ENCODE measurements around the gene LYRM2. TPM values are rescaled to one million over a fixed set of nuclear protein-coding genes. Genes with fewer than 3 reads are reported as not detected.

The LYRM2 gene
- total RNA-seq, 5 donors from 2014 or later (not counting 1 experiment from before 2014, with no cell fraction given), result 18.9 to 27.0 (median 23.5) TPM

DNA sequence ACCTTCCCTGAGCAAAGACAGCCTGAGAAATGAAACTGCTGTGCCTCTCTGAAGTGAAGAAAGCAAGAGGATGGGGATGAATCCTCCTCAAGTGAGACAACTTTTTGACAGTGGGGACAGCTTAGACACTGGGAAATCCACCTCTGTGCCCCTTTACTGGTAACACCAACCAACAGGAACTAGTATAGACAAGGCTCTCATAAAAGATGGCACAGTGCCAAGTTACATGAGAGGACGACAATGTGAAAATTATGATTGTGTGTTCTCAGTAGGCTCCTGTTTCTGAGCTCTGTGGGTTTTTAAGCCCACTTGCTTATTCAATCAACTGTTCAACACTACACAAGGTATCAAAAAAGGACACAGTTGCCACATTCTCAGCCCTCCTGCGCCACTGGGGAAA, 41.6 kb upstream of the LYRM2 start:
- Histone ChIP-seq H3K36me3 (ENCODE audit: control insufficient read depth in 2 of 2, extremely low read depth in 1 of 2, insufficient read depth in 1 of 2, low read length in 1 of 2) (peaks cover 3 to 90% of the 10 kb centered on the region in 2 donors), H3K27me3 (replicated peaks in 1 of 2; ENCODE audit: control insufficient read depth in 2 of 2, extremely low read depth in 1 of 2, insufficient read depth in 2 of 2, low read length in 1 of 2) (no peaks in the 10 kb centered on the region), H3K9me3 (no peaks in the 10 kb centered on the region), H3K4me3 (ENCODE audit: control insufficient read depth in 1 of 2, extremely low read depth in 1 of 2, low read length in 1 of 2) (no peak overlapping the region), H3K27ac (ENCODE audit: low read length) (no peak overlapping the region), H3K4me1 (ENCODE audit: control insufficient read depth in 1 of 2, extremely low read depth in 1 of 2, insufficient read depth in 2 of 2, low read length in 2 of 2) (no peaks in the 10 kb centered on the region)
- ATAC-seq (replicated peaks in 1 of 4) (no peak), DNase-seq (no peak)
- H3K36me3 Mint-ChIP-seq, result peaks cover 53% of the 10 kb centered on the region
- no peaks in the 10 kb centered on the region for H3K4me1 Mint-ChIP-seq
- H3K27me3 Mint-ChIP-seq, result no peaks in the 10 kb centered on the region
- no peaks in the 10 kb centered on the region for H3K9me3 Mint-ChIP-seq
- H3K27ac Mint-ChIP-seq, result no peak overlapping the region
- WGBS (ENCODE audit: insufficient coverage), result 71% methylated on average over 1 of the region's 2 CpGs
- H3K4me3 Mint-ChIP-seq, result no peak overlapping the region
- POLR2A ChIA-PET, result no interaction called here
- CTCF ChIA-PET, result interaction anchor here (0.6 kb wide), 2 partner anchors 274 to 334 kb away, joined by 3 to 4 read pairs; no protein-coding TSS in a partner anchor

DNA sequence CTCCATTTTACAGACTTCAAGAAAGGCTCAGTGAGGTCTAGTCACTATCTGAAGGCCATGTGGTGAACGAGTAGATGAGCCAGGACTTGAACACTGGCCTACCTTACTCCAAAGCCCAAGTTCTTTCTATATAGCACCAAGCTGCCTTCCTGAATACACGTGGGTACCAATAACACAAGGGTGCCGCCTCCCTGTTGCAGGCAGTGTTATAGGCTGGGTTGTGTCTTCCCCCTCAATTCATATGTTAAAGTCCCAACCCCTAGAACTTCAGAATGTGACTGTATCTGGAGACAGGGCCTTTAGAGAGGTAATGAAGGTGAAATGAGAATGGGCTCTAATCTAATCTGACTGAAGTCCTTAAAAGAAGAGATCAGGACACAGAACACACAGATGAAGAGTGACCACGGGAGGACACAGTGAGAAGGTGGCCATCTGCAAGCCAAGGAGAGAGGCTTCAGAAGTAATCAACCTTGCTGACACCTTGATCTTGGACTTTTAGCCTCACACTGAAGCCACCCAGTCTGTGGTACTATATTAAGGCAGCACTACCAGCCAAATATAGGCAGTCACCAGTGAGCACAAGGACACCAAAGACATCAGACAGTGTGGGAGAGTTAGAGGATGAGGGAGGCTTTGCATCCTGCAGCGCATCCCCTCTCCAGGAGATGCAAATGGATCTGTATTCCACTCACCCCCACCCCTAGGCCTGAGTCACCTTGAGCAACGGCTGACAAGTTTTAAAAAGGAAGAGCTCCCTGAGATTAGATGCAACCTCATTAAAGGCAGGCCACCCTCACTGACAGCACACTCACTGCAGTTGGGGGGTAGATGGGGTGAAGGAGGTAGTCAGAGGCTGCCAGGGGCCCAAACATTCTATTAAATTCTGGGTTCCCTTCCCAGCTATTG, 40.9 kb upstream of the LYRM2 start:
- H3K4me1 Mint-ChIP-seq, result no peaks in the 10 kb centered on the region
- ChIA-PET POLR2A (no interaction called here), CTCF (interaction anchor here in 1 of 2 donors (0.6 kb wide), 1 partner anchor 273 kb away, joined by 3 read pairs; no protein-coding TSS in a partner anchor)
- Histone ChIP-seq H3K27ac (ENCODE audit: low read length) (no peak overlapping the region), H3K9me3 (no peaks in the 10 kb centered on the region), H3K4me1 (ENCODE audit: control insufficient read depth in 1 of 2, extremely low read depth in 1 of 2, insufficient read depth in 2 of 2, low read length in 2 of 2) (no peaks in the 10 kb centered on the region), H3K4me3 (ENCODE audit: control insufficient read depth in 1 of 2, extremely low read depth in 1 of 2, low read length in 1 of 2) (no peak overlapping the region), H3K36me3 (ENCODE audit: control insufficient read depth in 2 of 2, extremely low read depth in 1 of 2, insufficient read depth in 1 of 2, low read length in 1 of 2) (peaks cover 4 to 90% of the 10 kb centered on the region in 2 donors), H3K27me3 (replicated peaks in 1 of 2; ENCODE audit: control insufficient read depth in 2 of 2, extremely low read depth in 1 of 2, insufficient read depth in 2 of 2, low read length in 1 of 2) (no peaks in the 10 kb centered on the region)
- ATAC-seq (replicated peaks in 1 of 4), result no peak
- no peak for DNase-seq
- H3K27me3 Mint-ChIP-seq, result no peaks in the 10 kb centered on the region
- no peak overlapping the region for H3K4me3 Mint-ChIP-seq
- 100% methylated on average over 1 of the region's 6 CpGs for WGBS (ENCODE audit: insufficient coverage)
- H3K27ac Mint-ChIP-seq, result no peak overlapping the region
- H3K36me3 Mint-ChIP-seq, result peaks cover 52% of the 10 kb centered on the region
- no peaks in the 10 kb centered on the region for H3K9me3 Mint-ChIP-seq

DNA sequence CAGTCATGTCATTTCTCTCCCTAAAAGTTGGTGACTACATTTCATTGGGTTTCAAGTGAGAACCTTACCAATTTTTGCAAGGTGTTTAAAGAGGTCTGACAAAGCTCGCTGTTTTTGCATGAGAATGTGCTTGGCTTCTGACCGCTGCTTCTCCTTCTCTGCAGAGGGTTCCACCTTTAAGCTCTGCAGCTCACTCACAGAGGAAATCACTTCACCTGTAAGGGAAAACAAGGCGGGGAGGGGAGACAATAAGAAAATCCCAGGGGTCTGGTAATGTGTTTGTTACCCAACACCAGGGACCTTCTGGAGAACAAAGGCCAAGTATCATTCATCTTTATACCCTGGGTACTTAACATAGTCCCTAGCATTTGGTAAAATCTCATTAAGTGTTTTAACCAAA, 40.0 kb upstream of the LYRM2 start:
- POLR2A ChIA-PET, result interaction anchor here in 1 of 2 donors (0.6 kb wide), 1 partner anchor 156 kb away, joined by 3 read pairs; no protein-coding TSS in a partner anchor
- no peaks in the 10 kb centered on the region for H3K27me3 Mint-ChIP-seq
- H3K27ac Mint-ChIP-seq, result no peak overlapping the region
- H3K9me3 ChIP-seq, result no peaks in the 10 kb centered on the region
- 100% methylated on average over 1 of the region's 3 CpGs for whole genome bisulfite sequencing (ENCODE audit: insufficient coverage)
- no peak overlapping the region for H3K27ac ChIP-seq (ENCODE audit: low read length)
- CTCF ChIA-PET, result no interaction called here
- H3K4me1 ChIP-seq (ENCODE audit: control insufficient read depth in 1 of 2, extremely low read depth in 1 of 2, insufficient read depth in 2 of 2, low read length in 2 of 2), result no peaks in the 10 kb centered on the region
- peaks cover 54% of the 10 kb centered on the region for H3K36me3 Mint-ChIP-seq
- no peaks in the 10 kb centered on the region for H3K9me3 Mint-ChIP-seq
- H3K4me1 Mint-ChIP-seq, result no peaks in the 10 kb centered on the region
- ATAC-seq (replicated peaks in 1 of 4) (no peak), DNase-seq (no peak)
- H3K27me3 ChIP-seq (replicated peaks in 1 of 2; ENCODE audit: control insufficient read depth in 2 of 2, extremely low read depth in 1 of 2, insufficient read depth in 2 of 2, low read length in 1 of 2), result no peaks in the 10 kb centered on the region
- no peak overlapping the region for H3K4me3 ChIP-seq (ENCODE audit: control insufficient read depth in 1 of 2, extremely low read depth in 1 of 2, low read length in 1 of 2)
- H3K36me3 ChIP-seq (ENCODE audit: control insufficient read depth in 2 of 2, extremely low read depth in 1 of 2, insufficient read depth in 1 of 2, low read length in 1 of 2), result peaks cover 4 to 95% of the 10 kb centered on the region in 2 donors
- H3K4me3 Mint-ChIP-seq, result no peak overlapping the region

DNA sequence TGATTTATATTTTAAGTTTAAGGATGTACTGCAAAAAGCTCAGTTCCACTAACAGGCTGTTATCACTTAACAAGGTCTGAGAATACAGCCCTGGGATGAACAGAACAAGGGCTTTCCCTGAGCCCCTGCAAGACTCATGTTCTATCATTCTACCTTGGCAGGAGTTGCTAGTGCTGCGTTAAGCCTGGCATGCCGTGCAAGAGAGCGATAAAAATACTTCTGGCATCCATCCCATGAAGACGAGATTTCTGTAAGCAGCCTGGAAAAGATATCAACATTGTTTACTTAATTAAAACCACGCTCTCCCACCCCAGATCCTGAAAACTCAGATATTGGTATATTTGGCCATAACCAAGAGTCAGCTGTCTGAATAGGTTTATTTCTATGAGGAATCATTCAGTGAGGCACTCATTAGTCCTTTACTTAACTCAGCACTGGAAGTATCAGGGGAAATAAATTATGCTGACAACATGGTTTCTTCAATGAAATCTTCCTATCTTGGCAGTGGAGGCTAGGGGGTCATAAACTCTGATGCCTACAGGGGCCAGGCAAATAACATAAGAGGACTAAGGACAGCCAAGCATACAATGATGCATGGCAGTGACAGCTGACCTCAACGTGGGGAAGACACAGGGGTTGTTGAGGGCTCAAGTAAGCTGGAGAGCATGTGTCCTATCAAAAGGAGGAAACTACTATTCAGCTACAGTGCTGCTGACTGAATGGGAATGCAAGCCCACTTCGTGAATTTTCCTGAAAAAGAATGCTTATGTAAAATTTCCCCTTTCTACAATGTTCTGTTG, 37.6 kb upstream of the LYRM2 start:
- H3K27ac Mint-ChIP-seq, result no peak overlapping the region
- ChIA-PET POLR2A (no interaction called here), CTCF (interaction anchor here in 1 of 2 donors (0.7 kb wide), 1 partner anchor 8 kb away, joined by 7 read pairs; no protein-coding TSS in a partner anchor)
- no peak overlapping the region for H3K27ac ChIP-seq (ENCODE audit: low read length)
- peaks cover 64% of the 10 kb centered on the region for H3K36me3 Mint-ChIP-seq
- ATAC-seq (replicated peaks in 1 of 4) (no peak), DNase-seq (no peak)
- WGBS (ENCODE audit: insufficient coverage), result 100% methylated on average over 4 of the region's 7 CpGs
- H3K36me3 ChIP-seq (ENCODE audit: control insufficient read depth in 2 of 2, extremely low read depth in 1 of 2, insufficient read depth in 1 of 2, low read length in 1 of 2), result peaks cover 13 to 97% of the 10 kb centered on the region in 2 donors
- H3K4me1 Mint-ChIP-seq, result no peaks in the 10 kb centered on the region
- no peaks in the 10 kb centered on the region for H3K27me3 ChIP-seq (replicated peaks in 1 of 2; ENCODE audit: control insufficient read depth in 2 of 2, extremely low read depth in 1 of 2, insufficient read depth in 2 of 2, low read length in 1 of 2)
- no peaks in the 10 kb centered on the region for H3K4me1 ChIP-seq (ENCODE audit: control insufficient read depth in 1 of 2, extremely low read depth in 1 of 2, insufficient read depth in 2 of 2, low read length in 2 of 2)
- no peak overlapping the region for H3K4me3 ChIP-seq (ENCODE audit: control insufficient read depth in 1 of 2, extremely low read depth in 1 of 2, low read length in 1 of 2)
- no peaks in the 10 kb centered on the region for H3K9me3 ChIP-seq
- no peaks in the 10 kb centered on the region for H3K27me3 Mint-ChIP-seq
- no peaks in the 10 kb centered on the region for H3K9me3 Mint-ChIP-seq
- no peak overlapping the region for H3K4me3 Mint-ChIP-seq

DNA sequence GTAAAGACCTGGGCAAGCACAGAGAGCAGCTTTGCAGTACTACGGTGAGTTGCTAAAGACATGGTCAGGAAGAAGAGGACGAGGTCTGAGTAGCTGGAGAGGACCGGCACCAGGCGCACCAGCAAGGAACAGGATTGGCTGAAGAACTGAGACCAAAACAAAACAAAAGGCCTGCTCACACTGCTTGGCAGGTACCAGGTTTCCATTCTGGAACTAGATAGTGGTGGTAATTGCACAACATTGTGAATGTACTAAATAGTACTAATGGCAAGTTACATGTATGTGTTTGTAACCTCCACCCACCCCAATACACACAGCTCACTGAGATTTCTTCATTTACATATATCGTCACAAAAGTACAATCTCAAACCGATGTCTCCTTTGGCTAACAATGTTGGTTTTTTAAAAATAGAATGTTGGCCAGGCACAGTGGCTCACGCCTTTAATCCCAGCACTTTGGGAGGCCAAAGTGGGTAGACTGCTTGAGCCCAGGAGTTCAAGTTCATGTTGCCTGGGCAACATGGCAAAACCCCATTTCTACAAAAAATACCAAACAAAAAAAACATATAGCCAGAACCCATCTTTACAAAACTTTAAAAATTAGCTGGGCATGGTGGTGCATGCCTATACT, 32.5 kb upstream of the LYRM2 start:
- Mint-ChIP-seq H3K4me3 (no peak overlapping the region), H3K4me1 (no peaks in the 10 kb centered on the region), H3K27ac (no peak overlapping the region), H3K9me3 (no peaks in the 10 kb centered on the region), H3K27me3 (no peaks in the 10 kb centered on the region), H3K36me3 (peaks cover 68% of the 10 kb centered on the region)
- WGBS (ENCODE audit: insufficient coverage), result 95% methylated on average over 4 of the region's 7 CpGs
- no peak for ATAC-seq (replicated peaks in 1 of 4)
- Histone ChIP-seq H3K4me3 (ENCODE audit: control insufficient read depth in 1 of 2, extremely low read depth in 1 of 2, low read length in 1 of 2) (no peak overlapping the region), H3K27ac (ENCODE audit: low read length) (no peak overlapping the region), H3K27me3 (replicated peaks in 1 of 2; ENCODE audit: control insufficient read depth in 2 of 2, extremely low read depth in 1 of 2, insufficient read depth in 2 of 2, low read length in 1 of 2) (no peaks in the 10 kb centered on the region), H3K36me3 (ENCODE audit: control insufficient read depth in 2 of 2, extremely low read depth in 1 of 2, insufficient read depth in 1 of 2, low read length in 1 of 2) (peaks cover 19 to 82% of the 10 kb centered on the region in 2 donors), H3K9me3 (no peaks in the 10 kb centered on the region), H3K4me1 (ENCODE audit: control insufficient read depth in 1 of 2, extremely low read depth in 1 of 2, insufficient read depth in 2 of 2, low read length in 2 of 2) (no peaks in the 10 kb centered on the region)
- no peak for DNase-seq
- CTCF ChIA-PET, result no interaction called here
- POLR2A ChIA-PET, result no interaction called here

DNA sequence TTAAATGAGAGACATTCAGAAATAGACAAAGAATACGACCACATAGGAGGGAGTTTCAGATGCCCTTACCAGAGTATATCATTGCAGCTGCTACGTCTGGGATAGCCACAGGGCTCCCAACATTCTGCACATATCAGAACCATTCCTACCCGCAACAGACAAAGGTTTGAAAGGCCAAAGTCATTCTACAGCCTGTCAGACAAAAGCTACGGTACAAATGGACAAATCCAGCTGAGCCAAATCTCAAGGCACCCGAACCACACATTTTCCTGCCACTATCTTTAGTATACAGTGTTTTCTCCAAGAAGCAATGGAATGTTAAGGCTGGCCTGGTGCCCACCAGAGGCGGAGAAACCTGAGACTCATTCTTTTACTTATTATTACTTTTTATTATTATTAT, 30.5 kb upstream of the LYRM2 start:
- no peak overlapping the region for H3K27ac Mint-ChIP-seq
- H3K9me3 Mint-ChIP-seq, result no peaks in the 10 kb centered on the region
- no peaks in the 10 kb centered on the region for H3K4me1 Mint-ChIP-seq
- no peak overlapping the region for H3K27ac ChIP-seq (ENCODE audit: low read length)
- DNase-seq, result no peak
- CTCF ChIA-PET, result interaction anchor here in 1 of 2 donors (0.8 kb wide), 1 partner anchor 12 kb away, joined by 3 read pairs; no protein-coding TSS in a partner anchor
- peaks cover 15 to 79% of the 10 kb centered on the region in 2 donors for H3K36me3 ChIP-seq (ENCODE audit: control insufficient read depth in 2 of 2, extremely low read depth in 1 of 2, insufficient read depth in 1 of 2, low read length in 1 of 2)
- peaks cover 62% of the 10 kb centered on the region for H3K36me3 Mint-ChIP-seq
- H3K27me3 ChIP-seq (replicated peaks in 1 of 2; ENCODE audit: control insufficient read depth in 2 of 2, extremely low read depth in 1 of 2, insufficient read depth in 2 of 2, low read length in 1 of 2), result no peaks in the 10 kb centered on the region
- no peaks in the 10 kb centered on the region for H3K9me3 ChIP-seq
- no peak for ATAC-seq (replicated peaks in 1 of 4)
- H3K4me1 ChIP-seq (ENCODE audit: control insufficient read depth in 1 of 2, extremely low read depth in 1 of 2, insufficient read depth in 2 of 2, low read length in 2 of 2), result no peaks in the 10 kb centered on the region
- no peak overlapping the region for H3K4me3 ChIP-seq (ENCODE audit: control insufficient read depth in 1 of 2, extremely low read depth in 1 of 2, low read length in 1 of 2)
- POLR2A ChIA-PET, result interaction anchor here in 1 of 2 donors (0.6 kb wide), 1 partner anchor 835 kb away, joined by 3 read pairs; no protein-coding TSS in a partner anchor
- no peak overlapping the region for H3K4me3 Mint-ChIP-seq
- H3K27me3 Mint-ChIP-seq, result no peaks in the 10 kb centered on the region
- 90% methylated on average over 3 of the region's 6 CpGs for WGBS (ENCODE audit: insufficient coverage)
